ENCODE data around the gene GBP7.

GBP7 gene

DNA sequence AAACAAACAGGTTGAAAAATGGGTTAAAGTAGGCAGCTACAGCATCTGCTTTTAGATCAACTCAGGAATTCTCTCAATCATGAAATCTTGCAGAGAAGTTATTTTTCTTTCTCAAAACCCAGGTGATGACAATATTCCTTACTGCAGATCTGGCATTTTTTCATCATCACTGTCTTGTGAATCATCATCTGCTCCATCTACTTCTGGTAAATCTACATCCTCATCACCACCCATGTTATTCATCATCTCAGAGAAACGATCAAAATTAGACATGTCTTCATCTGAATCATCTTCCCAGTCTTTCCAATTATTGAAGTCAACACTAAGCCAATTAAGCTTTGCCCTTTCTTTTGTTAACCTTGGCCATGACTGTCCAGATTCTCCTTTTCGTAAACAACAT lies 71.7 kb downstream of the GBP7 start:
- no peak overlapping the region for H3K4me3 ChIP-seq (ENCODE audit: low read length)
- TF ChIP-seq, protein P1, sequence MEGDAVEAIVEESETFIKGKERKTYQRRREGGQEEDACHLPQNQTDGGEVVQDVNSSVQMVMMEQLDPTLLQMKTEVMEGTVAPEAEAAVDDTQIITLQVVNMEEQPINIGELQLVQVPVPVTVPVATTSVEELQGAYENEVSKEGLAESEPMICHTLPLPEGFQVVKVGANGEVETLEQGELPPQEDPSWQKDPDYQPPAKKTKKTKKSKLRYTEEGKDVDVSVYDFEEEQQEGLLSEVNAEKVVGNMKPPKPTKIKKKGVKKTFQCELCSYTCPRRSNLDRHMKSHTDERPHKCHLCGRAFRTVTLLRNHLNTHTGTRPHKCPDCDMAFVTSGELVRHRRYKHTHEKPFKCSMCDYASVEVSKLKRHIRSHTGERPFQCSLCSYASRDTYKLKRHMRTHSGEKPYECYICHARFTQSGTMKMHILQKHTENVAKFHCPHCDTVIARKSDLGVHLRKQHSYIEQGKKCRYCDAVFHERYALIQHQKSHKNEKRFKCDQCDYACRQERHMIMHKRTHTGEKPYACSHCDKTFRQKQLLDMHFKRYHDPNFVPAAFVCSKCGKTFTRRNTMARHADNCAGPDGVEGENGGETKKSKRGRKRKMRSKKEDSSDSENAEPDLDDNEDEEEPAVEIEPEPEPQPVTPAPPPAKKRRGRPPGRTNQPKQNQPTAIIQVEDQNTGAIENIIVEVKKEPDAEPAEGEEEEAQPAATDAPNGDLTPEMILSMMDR (conservative IDR thresholded peaks at IDR 0.05; ENCODE audit: low read length), result no peak
- DNase-seq (ENCODE audit: low read depth), result peak; percentile 24

DNA sequence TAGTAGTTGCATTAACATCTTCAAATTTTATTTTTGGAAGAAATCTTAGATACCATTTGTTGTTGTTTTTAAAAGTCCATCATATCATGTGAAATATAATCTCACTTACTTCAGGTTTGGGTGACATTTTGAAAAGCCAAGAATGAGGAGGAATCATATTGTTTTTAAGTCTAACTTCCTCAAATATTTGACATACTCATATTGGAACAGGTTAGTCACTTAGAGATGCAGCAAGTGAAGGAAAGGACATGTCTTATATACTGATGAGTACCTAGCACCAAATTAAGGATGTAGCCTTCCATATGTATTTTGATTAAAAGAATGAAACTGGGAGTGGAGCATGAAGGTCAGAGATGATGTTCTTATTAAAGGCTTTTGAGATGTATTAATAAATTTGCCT lies 73.8 kb downstream of the GBP7 start:
- DNase-seq (ENCODE audit: low read depth), result no peak
- H3K4me3 ChIP-seq (ENCODE audit: low read length), result no peak overlapping the region
- TF ChIP-seq, protein P1 (conservative IDR thresholded peaks at IDR 0.05; ENCODE audit: low read length), result no peak

DNA sequence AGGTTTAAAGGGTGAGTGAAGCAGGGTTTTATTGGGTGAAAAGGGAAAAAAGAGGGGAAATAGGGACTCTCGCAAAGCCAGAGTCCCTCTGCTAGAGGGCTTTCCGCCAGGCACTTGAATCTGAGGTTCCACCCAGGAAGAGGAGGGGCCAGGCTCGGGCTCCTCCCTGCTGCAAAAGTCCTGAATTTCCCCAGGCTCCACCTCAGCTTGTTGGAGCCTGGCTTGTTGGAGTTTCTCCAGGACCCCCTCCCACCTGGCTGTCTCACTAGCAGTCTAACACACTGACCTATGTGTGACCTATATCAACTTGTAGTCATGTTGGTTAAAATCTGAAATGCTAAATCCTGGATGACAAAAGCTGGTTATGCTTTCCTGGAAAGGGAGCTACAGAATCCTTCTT lies 75.4 kb downstream of the GBP7 start:
- TF ChIP-seq, protein P1 (conservative IDR thresholded peaks at IDR 0.05; ENCODE audit: low read length), result no peak
- no peak for DNase-seq (ENCODE audit: low read depth)
- H3K4me3 ChIP-seq (ENCODE audit: low read length), result no peak overlapping the region

DNA sequence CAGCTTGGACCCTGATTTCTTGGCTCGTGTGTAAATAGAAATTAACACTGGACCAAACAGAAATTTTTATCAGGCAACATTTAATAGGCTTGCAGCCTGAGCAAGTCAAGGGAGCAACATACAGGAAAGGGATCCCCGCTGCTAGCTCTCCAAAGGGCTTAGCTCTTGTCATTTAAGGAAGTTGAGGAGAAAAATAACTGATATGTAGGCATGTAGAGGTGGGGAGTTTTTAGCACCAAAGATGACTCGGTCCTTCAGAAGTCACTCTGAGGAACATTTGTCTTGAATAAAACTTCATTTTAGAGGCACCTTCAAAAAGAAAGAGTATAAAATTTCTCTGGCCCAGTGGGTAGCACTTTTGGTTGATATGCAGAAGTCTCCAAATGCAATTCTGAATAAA lies 76.9 kb downstream of the GBP7 start:
- no peak overlapping the region for H3K4me3 ChIP-seq (ENCODE audit: low read length)
- TF ChIP-seq, protein P1 (conservative IDR thresholded peaks at IDR 0.05; ENCODE audit: low read length), result no peak
- DNase-seq (ENCODE audit: low read depth), result no peak

DNA sequence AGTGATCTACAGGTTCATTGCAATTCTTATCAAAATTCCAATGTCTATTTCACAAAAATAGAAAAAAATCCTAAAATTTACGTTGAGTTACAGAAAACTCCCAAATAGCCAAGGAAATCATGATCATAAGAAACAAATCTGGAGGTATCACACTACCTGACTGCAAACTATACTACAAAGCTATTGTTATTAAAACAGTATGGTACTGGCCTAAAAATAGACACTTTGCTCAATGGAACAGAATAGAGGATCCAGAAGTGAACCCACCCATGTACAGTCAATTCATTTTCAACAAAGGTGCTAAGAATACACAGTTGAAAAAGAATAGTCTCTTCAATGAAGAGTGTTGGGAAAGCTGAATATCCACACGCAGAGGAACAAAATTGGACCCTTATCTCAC lies 80.1 kb downstream of the GBP7 start:
- no peak for DNase-seq (ENCODE audit: low read depth)
- TF ChIP-seq, protein P1 (conservative IDR thresholded peaks at IDR 0.05; ENCODE audit: low read length), result no peak
- no peak overlapping the region for H3K4me3 ChIP-seq (ENCODE audit: low read length)

DNA sequence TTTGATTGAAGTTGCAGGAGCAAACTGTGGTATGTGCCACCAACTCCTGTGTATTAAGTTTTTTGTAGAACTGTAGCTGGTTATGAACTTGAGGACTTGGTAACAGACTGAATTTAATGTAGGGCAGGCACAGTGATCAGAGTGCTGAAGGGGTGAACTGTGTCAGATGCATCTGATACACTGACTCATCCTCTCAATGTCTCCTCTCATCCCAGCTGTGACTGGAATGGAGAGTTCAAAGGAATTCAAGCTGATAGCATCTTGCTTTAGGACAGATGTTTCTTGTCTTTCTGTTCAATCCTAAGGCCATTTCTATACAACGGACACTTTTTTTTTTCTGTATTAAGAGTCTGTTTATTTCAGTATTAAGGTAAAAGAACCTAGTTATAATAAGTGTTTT lies 85.8 kb downstream of the GBP7 start:
- TF ChIP-seq, protein P1 (conservative IDR thresholded peaks at IDR 0.05; ENCODE audit: low read length), result no peak
- DNase-seq (ENCODE audit: low read depth), result no peak
- H3K4me3 ChIP-seq (ENCODE audit: low read length), result no peak overlapping the region

DNA sequence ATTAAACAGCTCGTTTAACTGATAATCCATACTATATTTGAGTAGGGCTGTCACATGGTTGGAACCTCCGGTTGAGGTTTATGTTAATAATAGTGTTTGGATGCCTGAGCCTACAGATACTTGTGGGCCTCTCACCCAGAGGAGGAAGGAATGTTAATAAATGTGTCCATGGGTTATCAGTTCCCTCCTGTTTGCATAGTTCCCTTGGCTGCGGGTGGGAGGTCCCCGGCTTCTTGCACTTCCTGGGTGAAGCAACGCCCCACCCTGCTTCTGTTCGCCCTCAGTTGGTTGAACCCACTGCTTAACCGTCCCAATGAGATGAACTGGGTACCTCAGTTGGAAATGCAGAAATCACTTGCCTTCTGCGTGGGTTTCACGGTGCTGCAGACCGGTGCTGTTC lies 87.2 kb downstream of the GBP7 start:
- DNase-seq (ENCODE audit: low read depth), result no peak
- no peak overlapping the region for H3K4me3 ChIP-seq (ENCODE audit: low read length)
- TF ChIP-seq, protein P1 (conservative IDR thresholded peaks at IDR 0.05; ENCODE audit: low read length), result no peak
